Measurements from ENCODE around the gene INMT.
"Not testable (repeated sequence)": the region's sequence is repeated elsewhere in the genome, so short reads cannot be mapped to it uniquely, and the experiment has no call there.

INMT gene

GRCh38 chr7:30751696-30752273 lies at the start of gene INMT:
Gene INMT, plus strand, starts transcription at chr7:30752135. Its CDS starts 16 bp downstream, at chr7:30752151.
- DNase-seq, result no peak

DNA sequence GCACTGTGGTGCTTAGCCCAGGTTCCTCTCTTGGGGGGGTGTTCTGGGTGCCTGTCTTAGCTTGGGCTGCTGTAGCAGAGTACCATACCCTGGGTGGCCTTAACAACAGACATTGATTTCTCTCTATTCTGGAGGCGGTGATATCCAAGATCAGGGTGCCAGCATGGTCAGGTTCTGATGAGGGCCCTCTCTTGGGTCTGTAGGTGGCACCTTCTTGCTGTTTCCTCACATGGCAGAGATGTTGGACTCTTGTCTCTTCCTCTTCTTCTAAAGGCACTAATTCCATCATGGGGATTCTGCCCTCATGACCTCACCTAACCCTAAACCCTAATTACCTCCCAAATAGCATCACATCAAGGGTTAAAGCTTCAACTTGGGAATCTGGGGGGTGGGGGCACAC lies 49.7 kb upstream of the INMT start:
- DNase-seq, result no peak

DNA sequence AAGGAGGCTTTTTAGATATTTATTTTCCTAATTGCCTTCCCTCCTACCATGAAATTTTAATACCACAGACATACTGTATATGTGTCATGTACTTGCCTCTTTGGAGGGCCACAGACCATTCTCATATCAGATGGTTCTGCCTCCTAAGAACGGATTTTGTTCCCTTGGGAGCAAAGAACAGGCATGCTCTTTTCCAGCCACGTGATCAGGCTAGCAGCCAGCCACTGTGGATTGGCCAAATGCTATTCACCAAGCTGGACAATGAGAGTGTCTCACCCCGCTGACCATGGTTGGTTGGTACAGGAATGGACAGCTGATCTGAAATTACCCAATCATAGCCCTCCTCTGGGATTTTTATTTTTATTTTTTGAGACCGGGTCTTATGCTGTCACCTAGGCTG lies 48.2 kb upstream of the INMT start:
- DNase-seq, result no peak

- no peak for DNase-seq
Observed at GRCh38 chr7:30705008-30705407, 46.9 kb upstream of the INMT start.

GRCh38 chr7:30705596-30705995 lies 46.3 kb upstream of the INMT start:
- DNase-seq, result no peak

DNA sequence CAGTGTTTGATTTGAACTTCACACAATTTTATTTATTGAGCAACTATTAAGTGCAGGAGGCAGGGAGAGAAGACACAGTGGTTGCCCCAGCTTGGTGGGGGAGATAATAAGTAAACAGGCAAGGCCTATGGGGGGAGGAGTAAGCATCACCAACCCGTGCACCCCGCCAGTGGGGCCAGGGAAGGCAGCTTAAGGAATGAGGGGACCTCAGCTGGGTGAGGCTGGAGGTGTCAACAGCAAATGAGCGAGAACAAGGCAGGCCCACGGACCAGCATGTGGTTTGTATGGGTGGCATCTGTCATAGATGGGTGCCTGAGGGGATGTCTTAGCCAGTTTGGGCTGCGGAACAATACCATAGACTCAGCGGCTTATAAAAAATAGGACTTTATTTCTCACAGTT lies 45.6 kb upstream of the INMT start:
- no peak for DNase-seq

- no peak for DNase-seq
Observed at GRCh38 chr7:30706908-30707307, 45.0 kb upstream of the INMT start.

- no peak for DNase-seq
Observed at GRCh38 chr7:30707391-30708357, 44.3 kb upstream of the INMT start.

GRCh38 chr7:30708412-30708811 lies 43.5 kb upstream of the INMT start:
- DNase-seq, result no peak

DNA sequence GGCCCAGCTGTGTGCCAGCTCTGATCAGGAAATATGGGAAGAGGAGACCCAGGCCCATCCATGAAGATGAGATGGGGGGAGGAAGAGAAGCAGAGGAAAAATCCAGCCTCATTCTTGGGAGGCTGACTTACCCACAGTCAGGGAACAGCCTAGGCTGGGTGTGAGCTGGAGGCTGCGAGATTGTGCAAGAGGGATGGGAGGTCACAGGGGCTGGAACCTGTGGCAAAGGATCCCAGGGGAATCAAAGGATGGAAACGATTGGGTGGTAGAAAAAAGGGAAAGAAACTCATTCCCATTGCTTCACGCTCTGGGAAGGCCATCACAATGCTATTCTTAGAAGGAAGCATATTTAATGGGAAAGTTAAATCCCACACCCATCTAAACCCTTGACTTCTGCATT lies 43.0 kb upstream of the INMT start:
- no peak for DNase-seq

DNA sequence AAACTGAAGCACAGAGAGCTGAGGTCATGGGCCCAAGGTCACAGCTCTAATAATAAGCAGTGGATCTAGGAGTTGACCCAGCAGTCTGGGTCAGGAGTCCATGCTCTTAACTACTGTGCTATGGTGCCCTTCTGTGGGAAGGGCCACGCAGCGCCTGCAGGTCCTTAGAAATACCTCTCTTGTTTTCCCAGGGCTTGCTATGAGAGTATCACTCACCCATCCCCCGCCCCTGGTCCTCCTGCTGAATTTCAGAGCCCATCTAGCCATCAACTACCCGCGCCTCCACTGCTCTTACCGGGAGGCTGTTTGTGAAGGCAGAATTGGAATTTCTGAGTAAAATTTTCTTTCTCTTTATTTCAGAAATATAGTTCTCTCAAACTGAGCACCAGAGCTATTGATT lies 42.4 kb upstream of the INMT start:
- no peak for DNase-seq

- no peak for DNase-seq
Observed at GRCh38 chr7:30710669-30711068, 41.3 kb upstream of the INMT start.

GRCh38 chr7:30713392-30713791 lies 38.5 kb upstream of the INMT start:
- no peak for DNase-seq

DNA sequence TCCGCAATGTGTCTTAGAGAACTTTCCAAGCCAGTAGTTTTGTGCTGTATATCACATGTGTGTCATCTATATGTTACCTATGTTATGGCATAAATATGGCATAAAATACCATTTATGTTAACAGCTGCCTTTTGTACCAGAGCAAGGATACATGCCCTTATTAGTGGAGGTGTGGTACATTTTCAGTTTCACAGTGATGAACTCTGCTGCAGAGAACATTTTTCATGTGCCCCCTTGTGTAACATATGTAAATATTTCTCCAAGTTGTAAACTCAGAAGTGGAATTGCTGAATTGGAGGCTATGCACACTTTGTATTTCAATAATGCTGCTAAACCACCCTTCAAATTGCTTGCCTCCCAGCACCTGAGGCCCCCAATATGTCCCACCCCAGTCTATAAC lies 37.8 kb upstream of the INMT start:
- DNase-seq, result no peak

DNA sequence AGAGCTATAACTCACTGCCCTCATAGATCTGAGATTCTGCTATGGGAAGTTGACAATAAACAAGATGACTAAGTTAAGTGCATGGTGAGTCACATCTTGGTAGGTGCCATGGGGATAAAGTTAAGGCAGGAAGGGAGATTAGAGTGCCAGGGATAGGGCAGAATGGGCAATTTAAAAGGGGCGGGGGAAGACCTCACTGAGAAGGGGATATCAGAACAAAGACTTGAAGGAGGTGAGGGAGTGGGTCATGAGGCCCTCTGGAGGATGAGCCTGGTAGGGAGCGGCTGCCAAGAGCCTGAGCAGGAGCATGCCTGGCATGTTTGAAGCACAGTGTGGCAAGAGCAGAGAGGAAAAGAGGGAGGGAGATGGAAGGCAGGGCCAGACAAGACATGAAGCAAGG lies 34.8 kb upstream of the INMT start:
- no peak for DNase-seq

GRCh38 chr7:30719434-30719833 lies 32.5 kb upstream of the INMT start:
- DNase-seq, result not testable (repeated sequence)

DNA sequence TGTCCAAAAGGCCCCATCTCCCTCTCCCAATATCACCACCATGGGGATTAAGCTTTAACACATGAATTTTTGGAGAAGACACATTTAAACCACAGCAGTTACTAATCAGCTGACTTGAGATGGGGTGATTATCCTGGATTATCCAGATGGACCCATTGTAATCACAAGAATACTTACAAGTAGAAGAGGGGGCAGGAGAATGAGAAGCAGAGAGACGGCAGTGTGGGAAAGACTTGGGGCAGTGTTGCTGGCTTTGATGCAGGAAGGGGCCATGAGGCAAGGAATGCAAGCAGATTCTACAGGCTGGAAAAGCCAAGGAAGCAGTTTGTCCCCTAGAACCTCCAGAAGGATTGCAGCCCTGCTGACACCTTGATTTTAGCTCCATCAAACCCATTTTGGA lies 30.7 kb upstream of the INMT start:
- no peak for DNase-seq

- no peak for DNase-seq
Observed at GRCh38 chr7:30722187-30722586, 29.7 kb upstream of the INMT start.

DNA sequence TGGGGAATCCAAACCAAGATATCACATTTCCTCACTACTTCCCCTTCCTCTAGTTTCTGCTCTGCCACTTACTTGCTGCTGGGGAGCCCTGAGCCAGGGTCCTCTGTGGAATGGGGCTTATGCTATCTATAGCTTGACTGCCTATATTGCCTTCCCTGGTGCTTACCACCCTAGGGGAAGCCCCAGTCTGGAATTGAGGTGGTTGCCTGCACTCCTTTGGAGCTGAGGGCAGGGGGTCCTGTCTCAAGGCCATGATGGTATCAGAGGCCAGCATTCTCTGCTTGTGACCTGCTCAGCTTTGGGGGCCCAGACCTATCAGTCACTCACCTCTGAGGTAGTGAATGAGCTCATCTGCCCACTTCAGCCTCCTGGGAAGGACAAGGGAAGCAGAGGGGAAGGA lies 29.3 kb upstream of the INMT start:
- no peak for DNase-seq

- no peak for DNase-seq
Observed at GRCh38 chr7:30723776-30724175, 28.2 kb upstream of the INMT start.

GRCh38 chr7:30726296-30727006 lies 25.5 kb upstream of the INMT start:
- DNase-seq, result peak; percentile 34

GRCh38 chr7:30727061-30727945 lies 24.6 kb upstream of the INMT start:
- DNase-seq, result peak; percentile 36

GRCh38 chr7:30728591-30729100 lies 23.3 kb upstream of the INMT start:
- DNase-seq, result no peak

Measured in activated T-cell treated with anti-CD3 and anti-CD28 coated beads, Interleukin-2, amount 50 U/mL, for 1 hour (primary cell).